HL-60 (cell line): Measurements from ENCODE around the gene GADD45A.

Source experiments
- GABPA ChIP-seq: IDR thresholded peaks from 2 replicates; pipeline ENCODE4 v1.6.1; 2012; ENCODE audit warnings: low read depth
- TF ChIP-seq, protein P1 (sequence below): IDR thresholded peaks from one replicate; pipeline ENCODE4 v1.5.1; 2011; ENCODE audit warnings: low read length, control low read depth, inconsistent platforms; ENCODE audit not compliant: insufficient read depth

DNA sequence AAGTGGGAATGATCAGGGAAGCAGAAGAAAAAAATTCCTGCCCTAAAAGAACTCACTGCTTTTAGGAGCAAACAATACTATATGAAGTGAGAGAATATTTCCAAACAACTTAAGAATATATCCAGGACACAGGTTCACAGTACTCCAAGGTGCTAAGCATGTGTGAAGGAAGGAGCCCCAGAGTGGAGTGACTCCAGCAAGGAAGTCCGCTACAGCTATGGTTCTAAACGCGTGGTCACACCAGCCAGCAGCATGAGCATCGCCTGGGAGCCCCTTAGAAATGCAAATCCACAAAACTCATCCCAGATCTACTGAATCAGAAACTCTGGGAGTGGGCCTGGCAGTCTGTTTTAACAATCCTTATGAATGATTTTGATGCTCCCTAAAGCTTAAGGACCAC, 36.1 kb downstream of the GADD45A start:
- TF ChIP-seq, protein P1, sequence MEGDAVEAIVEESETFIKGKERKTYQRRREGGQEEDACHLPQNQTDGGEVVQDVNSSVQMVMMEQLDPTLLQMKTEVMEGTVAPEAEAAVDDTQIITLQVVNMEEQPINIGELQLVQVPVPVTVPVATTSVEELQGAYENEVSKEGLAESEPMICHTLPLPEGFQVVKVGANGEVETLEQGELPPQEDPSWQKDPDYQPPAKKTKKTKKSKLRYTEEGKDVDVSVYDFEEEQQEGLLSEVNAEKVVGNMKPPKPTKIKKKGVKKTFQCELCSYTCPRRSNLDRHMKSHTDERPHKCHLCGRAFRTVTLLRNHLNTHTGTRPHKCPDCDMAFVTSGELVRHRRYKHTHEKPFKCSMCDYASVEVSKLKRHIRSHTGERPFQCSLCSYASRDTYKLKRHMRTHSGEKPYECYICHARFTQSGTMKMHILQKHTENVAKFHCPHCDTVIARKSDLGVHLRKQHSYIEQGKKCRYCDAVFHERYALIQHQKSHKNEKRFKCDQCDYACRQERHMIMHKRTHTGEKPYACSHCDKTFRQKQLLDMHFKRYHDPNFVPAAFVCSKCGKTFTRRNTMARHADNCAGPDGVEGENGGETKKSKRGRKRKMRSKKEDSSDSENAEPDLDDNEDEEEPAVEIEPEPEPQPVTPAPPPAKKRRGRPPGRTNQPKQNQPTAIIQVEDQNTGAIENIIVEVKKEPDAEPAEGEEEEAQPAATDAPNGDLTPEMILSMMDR: no peak
- no peak for TF ChIP-seq GABPA
